Tibial nerve (tissue), 4 donors: ENCODE results near the gene MEGF6. TPM values are rescaled to one million over a fixed set of nuclear protein-coding genes. Genes with fewer than 3 reads are reported as not detected.

ENCODE experiments used
- DNase-seq, 2 donors: peaks; one replicate each; pipeline ENCODE4 v3.0.0-alpha.2; 2019; ENCODE audit warnings: low spot score in 2 of 2
- H3K27ac ChIP-seq, 4 donors: fragments of 200-600 bp; sonication (generic) in 3 of 4; one replicate each; pipeline ENCODE4 v1.5.1; 2017 to 2019; ENCODE audit warnings: mild to moderate bottlenecking in 1 of 4
- H3K27me3 ChIP-seq, 2 donors: fragments of 200-600 bp; sonication (generic) in 1 of 2; one replicate each; pipeline versions ENCODE4 v1.5.1 to v1.6.0; 2017 to 2019
- H3K36me3 ChIP-seq, 3 donors: fragments of 200-600 bp; sonication (generic); one replicate each; pipeline ENCODE4 v1.5.1; 2018 to 2019
- H3K4me1 ChIP-seq, 4 donors: fragments of 200-600 bp; sonication (generic) in 3 of 4; one replicate each; pipeline ENCODE4 v1.5.1; 2017 to 2019
- H3K4me3 ChIP-seq, 4 donors: fragments of 200-600 bp; sonication (generic) in 3 of 4; one replicate each; pipeline ENCODE4 v1.5.1; 2017 to 2019; ENCODE audit warnings: mild to moderate bottlenecking in 1 of 4, moderate library complexity in 1 of 4
- H3K9me3 ChIP-seq, 4 donors: fragments of 200-600 bp; sonication (generic) in 3 of 4; one replicate each; pipeline ENCODE4 v1.5.1; 2017 to 2019
- CTCF ChIP-seq, 5 experiments: fragments of 200-600 bp in 3 of 5; fragments of 450-650 bp in 2 of 5; sonication (generic) in 3 of 5; IDR thresholded peaks; one replicate each; pipeline ENCODE4 v1.5.1; 2016 to 2019; ENCODE audit warnings: antibody characterized with exemption in 5 of 5, mild to moderate bottlenecking in 3 of 5, moderate library complexity in 2 of 5
- EP300 ChIP-seq, 2 donors: sonication (generic); formaldehyde crosslinking; IDR thresholded peaks; one replicate each; pipeline ENCODE4 v1.6.1; 2017; ENCODE audit warnings: antibody characterized with exemption in 2 of 2, mild to moderate bottlenecking in 1 of 2
- POLR2A ChIP-seq, 2 donors: fragments of 450-650 bp; IDR thresholded peaks; one replicate each; pipeline ENCODE4 v1.6.1; 2017; ENCODE audit warnings: antibody characterized with exemption in 2 of 2, mild to moderate bottlenecking in 2 of 2, moderate library complexity in 2 of 2
- WGBS, 2 donors: methylation state at CpG; one replicate each; pipeline ENCODE4 v1.1.5; 2018; 5-methylcytosine and 5-hydroxymethylcytosine counted together
- total RNA-seq, 4 donors: library from RNA; depleted of rRNA; stranded (reverse); fragments of >200 nt; gene quantifications; one replicate each; pipeline ENCODE4 v1.1.0, GENCODE V29; 2016

Gene MEGF6
- total RNA-seq, 4 donors from 2014 or later: 25.3 to 63.3 (median 42.8) TPM

DNA sequence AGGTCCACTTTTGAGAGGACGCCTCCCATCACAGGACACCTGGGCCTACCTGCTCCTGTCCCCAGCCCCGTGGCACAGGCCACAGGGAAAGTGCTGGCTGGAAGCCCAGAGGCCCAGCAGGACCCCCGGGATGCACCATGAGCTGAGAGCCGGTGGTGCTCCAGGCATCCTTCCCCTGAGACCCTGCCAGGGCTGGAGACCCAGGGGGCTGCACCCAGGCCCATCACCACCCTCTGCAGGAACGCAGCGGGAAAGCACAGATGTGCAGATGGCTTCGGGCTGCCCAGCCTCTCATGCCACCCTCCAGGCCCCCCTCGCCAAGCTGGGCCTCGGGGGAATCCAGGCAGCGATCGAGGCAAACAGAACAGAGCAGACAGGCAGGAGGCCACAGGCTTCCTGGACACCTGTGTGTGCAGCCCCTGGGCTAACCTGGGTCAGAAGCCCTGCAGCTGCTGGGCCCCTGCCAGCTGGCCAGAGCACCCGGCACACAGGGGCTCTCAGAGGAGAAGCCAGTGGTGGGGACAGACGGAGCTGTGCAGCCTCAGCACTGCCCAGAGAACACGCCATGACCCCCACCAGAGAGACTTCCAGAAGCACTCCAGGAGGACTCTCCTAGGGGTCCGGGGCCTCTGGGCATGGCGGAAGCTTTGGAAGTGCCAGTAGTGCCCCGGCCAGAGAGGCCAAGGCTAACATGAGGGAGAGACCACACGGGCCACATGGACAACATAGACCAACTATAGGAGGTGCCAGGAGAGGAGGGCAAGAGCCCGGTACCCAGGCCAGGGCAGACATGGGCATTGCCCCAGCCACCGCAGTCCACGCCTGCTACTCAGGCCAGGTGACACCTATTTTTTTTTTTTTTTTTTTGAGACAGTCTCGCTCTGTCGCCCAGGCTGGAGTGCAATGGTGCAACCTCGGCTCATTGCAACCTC is 85.5 kb downstream of the MEGF6 start:
- 81 to 94% methylated on average over 13 to 19 of the region's 24 CpGs for WGBS, 2 donors
- peaks cover 0 to 7% (median 0%) of the 10 kb centered on the region in 3 donors for H3K36me3 ChIP-seq
- DNase-seq: no peak
- peaks cover 0 to 6% of the 10 kb centered on the region in 2 donors for H3K27me3 ChIP-seq
- no peaks in the 10 kb centered on the region for H3K9me3 ChIP-seq
- H3K4me1 ChIP-seq: peaks cover 0 to 20% (median 7%) of the 10 kb centered on the region in 4 donors
- no peak for TF ChIP-seq CTCF (IDR thresholded peaks at IDR 0.05)
- TF ChIP-seq POLR2A (IDR thresholded peaks at IDR 0.05): no peak
- no peak for TF ChIP-seq EP300 (IDR thresholded peaks at IDR 0.05)
- no peak overlapping the region for H3K4me3 ChIP-seq
- H3K27ac ChIP-seq: no peak overlapping the region

DNA sequence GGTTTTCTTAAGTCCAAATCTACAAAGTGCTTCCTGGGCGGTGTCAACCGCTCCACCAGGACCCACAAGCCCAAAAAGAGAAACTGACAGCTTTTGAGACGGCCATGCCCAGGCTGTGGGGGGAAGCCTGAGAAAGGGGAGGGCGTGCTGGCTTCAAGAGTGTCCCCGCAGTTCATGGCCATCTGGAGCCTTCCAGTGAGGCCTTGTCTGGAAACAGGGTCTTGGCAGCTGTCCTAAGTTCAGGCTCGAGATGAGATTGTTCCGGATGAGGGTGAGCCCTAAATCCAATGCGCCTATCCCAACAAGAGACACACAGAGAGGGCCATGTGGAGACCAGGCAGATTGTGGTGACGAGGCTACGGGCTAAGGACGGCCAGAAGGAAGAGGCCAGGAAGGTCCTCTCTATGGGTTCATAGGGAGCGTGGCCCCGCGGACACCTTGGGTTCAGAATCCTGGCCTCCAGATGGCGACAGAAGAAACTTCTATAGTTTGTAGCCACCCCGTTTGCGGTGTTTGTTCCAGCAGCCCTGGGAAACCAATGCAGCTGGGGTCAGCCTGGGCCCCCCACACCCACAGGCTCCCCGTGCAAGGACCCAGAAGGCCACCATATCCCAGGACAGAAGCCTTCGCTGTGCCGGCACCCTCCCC is 86.6 kb downstream of the MEGF6 start:
- WGBS, 2 donors: 88 to 91% methylated on average over 20 of the region's 20 CpGs
- Histone ChIP-seq H3K36me3 (peaks cover 0 to 13% (median 0%) of the 10 kb centered on the region in 3 donors), H3K4me1 (peaks cover 0 to 9% (median 1%) of the 10 kb centered on the region in 4 donors), H3K4me3 (no peak overlapping the region), H3K27ac (no peak overlapping the region), H3K9me3 (no peaks in the 10 kb centered on the region), H3K27me3 (no peaks in the 10 kb centered on the region)
- DNase-seq: no peak
- no peak for TF ChIP-seq POLR2A (IDR thresholded peaks at IDR 0.05)
- no peak for TF ChIP-seq EP300 (IDR thresholded peaks at IDR 0.05)
- no peak for TF ChIP-seq CTCF (IDR thresholded peaks at IDR 0.05)

DNA sequence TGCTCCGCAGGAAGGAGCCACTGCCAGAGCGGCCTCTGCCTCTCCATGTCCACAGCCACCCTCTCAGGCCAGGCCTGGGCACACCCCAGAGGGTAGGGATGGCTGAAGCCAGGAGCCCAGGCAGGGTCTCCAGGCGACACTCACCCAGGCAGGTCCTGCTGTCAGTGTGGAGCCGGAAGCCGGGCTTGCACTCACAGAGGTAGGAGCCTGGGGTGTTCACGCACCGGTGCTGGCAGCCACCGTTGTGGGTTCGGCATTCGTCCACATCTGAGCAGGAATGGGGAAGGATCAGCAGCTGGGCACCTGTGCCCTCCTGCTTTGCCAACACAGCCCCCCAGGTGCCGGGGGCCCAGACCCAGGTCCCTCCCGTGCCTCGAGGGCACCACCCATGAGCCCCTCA is 87.3 kb downstream of the MEGF6 start:
- Histone ChIP-seq H3K27ac (no peak overlapping the region), H3K9me3 (no peaks in the 10 kb centered on the region), H3K27me3 (no peaks in the 10 kb centered on the region), H3K4me1 (peaks cover 0 to 2% (median 0%) of the 10 kb centered on the region in 4 donors), H3K36me3 (peaks cover 0 to 17% (median 0%) of the 10 kb centered on the region in 3 donors), H3K4me3 (no peak overlapping the region)
- DNase-seq: no peak
- TF ChIP-seq EP300 (IDR thresholded peaks at IDR 0.05): no peak
- 92 to 100% methylated on average over 3 to 13 of the region's 13 CpGs for WGBS, 2 donors

- Histone ChIP-seq H3K36me3 (peaks cover 0 to 17% (median 0%) of the 10 kb centered on the region in 3 donors), H3K4me1 (no peaks in the 10 kb centered on the region), H3K27me3 (no peaks in the 10 kb centered on the region), H3K4me3 (no peak overlapping the region), H3K9me3 (no peaks in the 10 kb centered on the region), H3K27ac (no peak overlapping the region)
- WGBS, 2 donors: 70 to 74% methylated on average over 13 to 17 of the region's 19 CpGs
- TF ChIP-seq CTCF (IDR thresholded peaks at IDR 0.05): no peak
- no peak for DNase-seq
Observed at GRCh38 chr1:3522564-3523265, 88.6 kb downstream of the MEGF6 start.

GRCh38 chr1:3522112-3522511 is 89.2 kb downstream of the MEGF6 start:
- Histone ChIP-seq H3K36me3 (peaks cover 0 to 17% (median 0%) of the 10 kb centered on the region in 3 donors), H3K27me3 (no peaks in the 10 kb centered on the region), H3K27ac (no peak overlapping the region), H3K4me1 (no peaks in the 10 kb centered on the region), H3K9me3 (no peaks in the 10 kb centered on the region), H3K4me3 (no peak overlapping the region)
- WGBS, 2 donors: 90 to 93% methylated on average over 8 to 13 of the region's 13 CpGs
- DNase-seq: no peak
- TF ChIP-seq POLR2A (IDR thresholded peaks at IDR 0.05) (no peak), EP300 (IDR thresholded peaks at IDR 0.05) (no peak), CTCF (IDR thresholded peaks at IDR 0.05) (no peak)
